Osteocyte (in vitro differentiated cells): Measurements from ENCODE around the gene LRFN4. TPM values are rescaled to one million over a fixed set of nuclear protein-coding genes. Genes with fewer than 3 reads are reported as not detected.

ENCODE experiments used
- DNase-seq: peaks from one replicate; pipeline ENCODE4 v3.0.0; 2021; ENCODE audit warnings: mixed read lengths; ENCODE audit not compliant: unreplicated experiment; ENCODE audit errors: extremely low spot score
- H3K27ac Mint-ChIP-seq: one replicate; pipeline ENCODE4 v1.8.0; 2021; ENCODE audit warnings: mild to moderate bottlenecking, mixed read lengths; ENCODE audit not compliant: unreplicated experiment
- H3K27me3 Mint-ChIP-seq: one replicate; pipeline ENCODE4 v1.8.0; 2021; ENCODE audit warnings: mixed read lengths; ENCODE audit not compliant: unreplicated experiment
- H3K36me3 Mint-ChIP-seq: one replicate; pipeline ENCODE4 v1.8.0; 2021; ENCODE audit warnings: mixed read lengths; ENCODE audit not compliant: unreplicated experiment
- H3K4me1 Mint-ChIP-seq: one replicate; pipeline ENCODE4 v1.8.0; 2021; ENCODE audit warnings: mixed read lengths; ENCODE audit not compliant: unreplicated experiment
- H3K4me3 Mint-ChIP-seq: one replicate; pipeline ENCODE4 v1.8.0; 2021; ENCODE audit warnings: mild to moderate bottlenecking, moderate library complexity, mixed read lengths; ENCODE audit not compliant: unreplicated experiment
- H3K9me3 Mint-ChIP-seq: one replicate; pipeline ENCODE4 v1.8.0; 2021; ENCODE audit warnings: mixed read lengths; ENCODE audit not compliant: unreplicated experiment
- total RNA-seq: library from RNA; stranded (reverse); gene quantifications from 2 replicates; pipeline ENCODE4 v1.2.1, GENCODE V29; 2021
- TF ChIP-seq, protein P1 (sequence below): fragments of 200-600 bp; sonication (generic); IDR thresholded peaks from 2 replicates; pipeline ENCODE4 v1.5.0; 2021; ENCODE audit warnings: antibody characterized with exemption, mild to moderate bottlenecking, moderate library complexity

Gene LRFN4
- total RNA-seq, 1 donor from 2014 or later: 45.0 TPM

DNA sequence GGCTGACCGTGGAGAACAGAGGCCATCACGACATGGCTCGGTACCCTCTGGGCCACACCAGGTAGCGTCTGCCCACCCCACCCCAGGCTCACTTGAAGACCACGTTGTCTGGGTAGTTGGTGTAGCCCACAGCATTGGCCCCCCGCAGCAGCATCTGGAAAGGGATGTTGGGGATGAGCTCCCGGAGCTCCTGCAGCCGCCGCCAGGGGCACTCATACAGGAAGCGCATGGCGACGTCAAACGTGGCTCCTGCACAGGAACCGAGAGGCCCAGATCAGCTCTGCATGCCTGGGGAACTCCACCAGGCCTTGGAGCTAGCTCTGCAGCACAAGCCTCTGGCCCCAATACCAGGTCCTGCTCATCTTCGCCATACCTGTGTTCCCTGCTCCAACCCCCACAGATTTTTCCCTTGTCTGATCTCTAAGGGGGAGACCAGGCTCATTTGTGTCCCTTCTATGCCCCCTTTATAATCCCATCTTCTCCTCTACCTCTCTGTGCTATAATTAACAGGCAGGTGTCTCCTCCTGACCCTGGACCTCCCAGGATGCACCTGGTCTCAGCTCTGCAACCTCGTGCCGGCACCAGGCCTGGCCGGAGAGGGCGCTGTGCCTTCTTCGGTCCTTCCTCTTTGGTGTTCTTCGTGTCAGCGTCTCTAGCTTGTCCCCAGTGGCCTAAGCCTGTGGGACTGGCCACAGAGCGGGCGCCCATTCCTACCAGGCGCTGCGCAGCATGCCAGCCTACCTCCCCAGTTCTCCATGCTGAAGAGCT lies 5.0 kb upstream of the LRFN4 start:
- H3K9me3 Mint-ChIP-seq: no peaks in the 10 kb centered on the region
- TF ChIP-seq, protein P1, sequence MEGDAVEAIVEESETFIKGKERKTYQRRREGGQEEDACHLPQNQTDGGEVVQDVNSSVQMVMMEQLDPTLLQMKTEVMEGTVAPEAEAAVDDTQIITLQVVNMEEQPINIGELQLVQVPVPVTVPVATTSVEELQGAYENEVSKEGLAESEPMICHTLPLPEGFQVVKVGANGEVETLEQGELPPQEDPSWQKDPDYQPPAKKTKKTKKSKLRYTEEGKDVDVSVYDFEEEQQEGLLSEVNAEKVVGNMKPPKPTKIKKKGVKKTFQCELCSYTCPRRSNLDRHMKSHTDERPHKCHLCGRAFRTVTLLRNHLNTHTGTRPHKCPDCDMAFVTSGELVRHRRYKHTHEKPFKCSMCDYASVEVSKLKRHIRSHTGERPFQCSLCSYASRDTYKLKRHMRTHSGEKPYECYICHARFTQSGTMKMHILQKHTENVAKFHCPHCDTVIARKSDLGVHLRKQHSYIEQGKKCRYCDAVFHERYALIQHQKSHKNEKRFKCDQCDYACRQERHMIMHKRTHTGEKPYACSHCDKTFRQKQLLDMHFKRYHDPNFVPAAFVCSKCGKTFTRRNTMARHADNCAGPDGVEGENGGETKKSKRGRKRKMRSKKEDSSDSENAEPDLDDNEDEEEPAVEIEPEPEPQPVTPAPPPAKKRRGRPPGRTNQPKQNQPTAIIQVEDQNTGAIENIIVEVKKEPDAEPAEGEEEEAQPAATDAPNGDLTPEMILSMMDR: no peak
- peaks cover 8% of the 10 kb centered on the region for H3K4me1 Mint-ChIP-seq
- H3K27me3 Mint-ChIP-seq: no peaks in the 10 kb centered on the region
- H3K4me3 Mint-ChIP-seq: no peak overlapping the region
- no peak for DNase-seq
- H3K27ac Mint-ChIP-seq: no peak overlapping the region
- H3K36me3 Mint-ChIP-seq: peaks cover 5% of the 10 kb centered on the region

DNA sequence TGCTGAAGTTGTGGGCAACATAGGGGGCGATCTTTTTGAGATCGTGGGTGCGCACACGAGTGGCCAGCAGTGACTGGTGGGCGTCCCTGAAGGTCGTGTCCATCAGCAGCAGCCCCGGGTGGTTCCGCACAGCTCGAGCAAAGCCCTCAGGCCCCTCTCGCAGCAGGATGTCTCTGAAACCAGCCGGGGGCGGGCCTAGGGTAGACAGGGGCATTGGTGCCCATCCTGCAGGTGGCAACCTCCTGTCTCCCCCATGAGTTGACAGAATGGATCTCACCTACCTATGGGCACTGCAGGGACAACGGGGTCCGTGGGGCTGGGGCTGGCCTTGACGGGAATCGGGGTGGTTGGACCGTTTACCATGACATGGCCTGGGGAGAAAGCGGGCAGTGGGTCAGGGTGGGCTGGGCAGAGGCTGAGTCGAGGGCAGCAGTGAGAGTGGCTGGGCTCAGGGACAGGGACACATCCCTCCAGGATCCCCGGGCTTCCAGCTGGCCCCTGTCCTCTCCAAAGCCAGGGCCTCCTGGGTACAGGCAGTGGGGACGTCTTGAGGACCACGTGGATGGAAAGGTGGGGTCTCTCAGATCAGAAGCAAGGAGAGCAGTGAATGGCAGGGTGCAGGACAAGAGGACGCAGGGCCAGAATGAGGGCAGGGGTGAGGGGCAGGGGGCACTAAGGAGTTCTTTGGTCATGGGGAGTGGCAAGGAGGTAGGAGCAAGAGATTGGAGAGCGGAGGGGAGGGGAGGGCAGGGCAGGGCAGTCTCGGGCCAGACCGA lies 4.2 kb upstream of the LRFN4 start:
- no peak for DNase-seq
- Mint-ChIP-seq H3K4me3 (no peak overlapping the region), H3K27me3 (no peaks in the 10 kb centered on the region), H3K36me3 (peaks cover 5% of the 10 kb centered on the region), H3K4me1 (peaks cover 8% of the 10 kb centered on the region), H3K27ac (no peak overlapping the region), H3K9me3 (no peaks in the 10 kb centered on the region)
- TF ChIP-seq, protein P1: no peak

DNA sequence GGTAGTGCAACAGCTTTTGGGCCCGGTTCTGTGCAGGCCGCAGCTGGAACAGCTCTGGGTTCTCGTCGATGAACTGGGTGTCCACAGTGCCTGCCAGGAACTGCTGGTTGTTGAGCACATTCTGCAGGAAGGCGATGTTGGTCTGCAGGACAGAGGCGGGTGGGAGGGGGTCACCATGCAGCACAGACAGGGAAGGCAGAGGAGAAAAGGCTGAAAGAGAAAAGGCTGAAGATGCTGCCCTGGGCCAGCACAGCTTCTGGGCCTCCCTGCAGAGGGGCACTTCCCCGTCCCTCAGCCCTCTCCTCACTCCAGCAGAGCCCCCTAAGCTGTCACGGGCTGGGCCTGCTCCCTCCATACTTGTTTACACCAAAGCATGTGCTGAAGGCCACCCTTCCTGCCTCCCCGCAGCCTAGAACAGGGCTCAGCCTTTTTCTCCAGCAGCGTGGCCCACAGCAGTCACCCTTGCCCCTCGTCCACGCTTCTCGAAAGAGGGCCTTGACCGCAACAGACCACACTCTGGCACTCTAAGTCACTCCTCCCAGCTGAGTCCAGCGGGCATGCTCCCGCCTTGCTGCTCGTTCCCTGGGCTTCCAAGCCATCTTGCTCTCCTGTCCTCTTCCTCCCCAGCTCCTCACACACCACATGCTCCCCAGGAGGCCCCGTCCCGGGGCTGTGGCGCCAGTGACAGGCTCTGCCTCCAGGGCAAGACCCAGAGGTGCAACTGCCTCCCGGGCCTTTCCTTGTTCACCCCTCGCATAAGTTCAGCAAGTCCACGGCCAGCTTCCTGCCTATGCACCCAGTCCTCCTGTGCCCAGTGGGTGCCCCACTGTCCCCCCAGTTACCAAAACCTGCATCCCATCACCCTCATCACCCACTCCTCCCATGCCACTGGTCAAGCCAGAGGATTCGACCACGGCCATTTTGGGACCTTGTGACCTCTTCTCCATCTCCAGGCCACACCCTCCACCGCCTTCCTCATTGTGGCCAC lies 3.3 kb upstream of the LRFN4 start:
- Mint-ChIP-seq H3K36me3 (peaks cover 5% of the 10 kb centered on the region), H3K27ac (no peak overlapping the region), H3K27me3 (no peaks in the 10 kb centered on the region), H3K4me1 (peaks cover 11% of the 10 kb centered on the region), H3K9me3 (no peaks in the 10 kb centered on the region), H3K4me3 (no peak overlapping the region)
- DNase-seq: no peak
- TF ChIP-seq, protein P1: no peak

DNA sequence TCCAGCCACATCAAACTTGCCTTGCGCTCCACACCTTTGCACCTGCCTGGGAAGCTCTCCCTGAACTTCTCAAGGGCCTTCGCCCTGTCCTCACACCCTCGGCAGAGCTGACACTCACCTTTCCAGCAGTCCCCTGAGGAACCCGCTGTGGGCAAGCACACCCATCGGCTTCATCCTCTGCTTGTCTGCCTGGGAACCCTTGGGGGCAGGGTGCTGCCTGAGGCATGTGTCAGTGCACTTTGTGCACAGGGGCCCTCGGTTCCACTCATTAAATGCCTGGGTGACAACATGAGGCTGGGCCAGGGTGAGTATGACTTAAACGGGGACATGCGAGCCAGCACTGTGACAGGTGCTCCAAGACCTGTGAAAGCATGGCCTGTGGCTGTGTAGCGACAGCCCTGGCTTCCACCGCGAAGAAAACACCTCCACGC lies 2.6 kb upstream of the LRFN4 start:
- TF ChIP-seq, protein P1: no peak
- Mint-ChIP-seq H3K4me3 (no peak overlapping the region), H3K4me1 (peaks cover 11% of the 10 kb centered on the region), H3K36me3 (peaks cover 5% of the 10 kb centered on the region), H3K9me3 (no peaks in the 10 kb centered on the region), H3K27ac (no peak overlapping the region), H3K27me3 (no peaks in the 10 kb centered on the region)
- DNase-seq: no peak
